GOT3 (cell line): ENCODE results near the gene UROC1.

ENCODE experiments used
- DNase-seq: peaks from one replicate; lab custom pipeline; 2025; ENCODE audit warnings: mixed read lengths; lab: John Stamatoyannopoulos, UW

The UROC1 gene

GRCh38 chr3:126460381-126460780 is 57.2 kb downstream of the UROC1 start:
- DNase-seq = no peak

GRCh38 chr3:126459763-126460127 is 57.8 kb downstream of the UROC1 start:
- DNase-seq = no peak

- DNase-seq = no peak
Measured at GRCh38 chr3:126459111-126459762, 58.3 kb downstream of the UROC1 start.

GRCh38 chr3:126456766-126457388 is 60.7 kb downstream of the UROC1 start:
- no peak for DNase-seq

DNA sequence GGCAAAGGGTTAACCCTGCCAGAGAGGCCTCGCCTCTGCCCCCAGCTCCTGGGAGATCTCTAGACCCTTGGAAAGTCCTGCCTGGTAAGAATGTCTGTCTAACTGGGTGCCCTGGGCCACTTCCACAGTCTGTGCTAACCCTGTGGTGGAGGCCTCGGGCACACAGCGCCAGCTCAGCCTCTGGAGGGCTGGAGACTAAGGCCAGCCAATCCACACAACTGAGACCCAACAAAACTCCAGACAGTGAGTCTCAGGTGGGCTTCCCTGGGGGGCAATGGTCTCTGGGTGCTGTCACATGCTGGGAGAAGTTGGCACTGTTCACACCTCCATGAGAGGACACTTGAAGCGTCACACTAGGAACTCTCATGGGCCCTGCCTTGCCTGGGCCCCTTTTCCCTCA is 61.4 kb downstream of the UROC1 start:
- DNase-seq = no peak

DNA sequence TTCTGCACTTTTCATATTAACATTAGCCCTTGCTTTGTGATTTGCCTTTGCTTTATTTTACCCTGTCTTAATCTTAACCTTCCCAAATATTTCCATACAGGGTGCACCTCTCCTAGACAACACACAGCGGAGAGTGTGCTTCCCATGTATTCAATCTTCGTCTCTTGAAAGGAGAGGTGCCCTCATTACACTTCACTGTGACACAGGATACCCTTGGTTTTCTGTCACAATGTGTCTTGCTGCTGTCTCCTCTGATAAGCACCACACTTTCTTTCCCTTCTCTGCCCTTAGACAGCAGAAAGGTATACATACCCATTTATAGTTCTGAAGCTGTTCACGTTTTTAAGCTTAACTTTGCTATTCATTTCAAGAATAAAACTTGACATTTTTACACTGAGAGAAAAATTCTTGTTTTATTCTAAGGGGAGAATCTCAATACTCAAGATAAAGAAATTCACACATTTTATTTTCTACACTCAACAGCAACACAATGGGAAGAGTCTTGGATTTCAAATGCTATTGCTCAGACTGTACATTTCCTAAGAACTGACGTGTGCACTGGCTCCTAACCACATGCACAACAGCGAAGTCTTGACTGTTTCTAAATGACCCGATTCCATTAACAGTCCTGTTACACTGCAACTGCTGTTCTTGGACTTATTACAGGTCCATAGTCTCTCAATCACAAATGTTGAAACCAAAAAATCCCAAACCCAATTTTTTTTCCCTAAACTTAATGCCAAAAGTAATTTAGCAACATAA is 63.0 kb downstream of the UROC1 start:
- no peak for DNase-seq

DNA sequence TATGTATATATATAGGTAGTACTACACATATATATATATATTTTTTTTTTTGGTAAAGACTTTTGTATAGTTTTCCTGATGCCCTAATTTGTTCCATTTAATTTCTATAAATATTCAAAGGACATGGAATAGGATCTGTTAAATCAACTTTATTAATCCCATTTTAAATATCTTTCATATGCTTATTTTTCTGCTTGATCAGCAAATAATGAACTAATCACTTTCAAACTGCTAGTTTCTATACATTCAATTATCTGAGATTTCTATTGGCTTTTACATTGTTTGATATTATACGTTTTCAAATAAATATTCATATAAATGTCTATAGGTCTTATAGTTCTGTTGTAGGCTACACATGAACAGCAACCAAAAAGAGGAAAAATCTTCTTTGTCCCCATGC is 63.5 kb downstream of the UROC1 start:
- DNase-seq = no peak

DNA sequence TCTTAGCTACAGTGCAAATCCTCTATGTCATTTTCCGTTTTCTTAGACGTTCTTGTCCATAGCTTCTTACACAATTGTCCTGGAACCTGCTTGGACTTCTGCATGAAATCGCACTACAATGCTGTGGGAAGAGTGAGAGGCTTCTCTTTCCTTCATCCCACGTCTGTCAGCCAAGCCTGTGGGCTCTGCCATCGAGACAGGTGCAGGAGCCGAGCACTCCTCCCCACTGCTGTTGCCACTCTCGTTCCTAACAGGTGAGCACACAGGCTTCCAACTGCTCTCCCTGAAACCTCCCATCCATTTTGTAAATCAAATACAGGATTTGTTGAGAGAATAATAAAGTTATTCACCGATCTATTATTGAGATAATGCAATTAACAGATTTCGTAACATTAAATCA is 65.4 kb downstream of the UROC1 start:
- DNase-seq = no peak

GRCh38 chr3:126451511-126451910 is 66.1 kb downstream of the UROC1 start:
- DNase-seq = no peak

GRCh38 chr3:126450744-126451143 is 66.8 kb downstream of the UROC1 start:
- DNase-seq = no peak

- no peak for DNase-seq
Measured at GRCh38 chr3:126450219-126450618, 67.4 kb downstream of the UROC1 start.

DNA sequence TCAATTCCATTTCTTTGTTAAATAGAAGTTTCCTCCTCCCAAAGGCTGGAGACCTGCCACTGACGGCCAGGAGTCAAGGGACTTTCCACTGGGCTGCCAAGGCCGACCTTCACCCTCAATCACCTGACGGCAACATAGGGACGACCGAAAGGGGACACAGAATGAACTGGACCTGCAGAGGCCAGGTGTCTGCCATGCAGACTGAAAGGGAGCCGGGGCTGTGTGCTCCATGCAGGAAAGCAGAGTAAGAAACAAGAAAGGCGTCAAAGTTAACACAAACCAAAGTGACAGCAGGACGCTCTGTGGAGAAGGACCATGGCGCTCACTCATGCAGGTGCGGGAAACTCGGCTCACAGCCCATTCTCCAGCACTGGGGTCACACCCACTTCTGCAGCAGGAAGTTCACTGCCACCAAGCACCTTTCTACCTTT is 67.9 kb downstream of the UROC1 start:
- DNase-seq = no peak

GRCh38 chr3:126448893-126449180 is 68.7 kb downstream of the UROC1 start:
- DNase-seq = no peak

DNA sequence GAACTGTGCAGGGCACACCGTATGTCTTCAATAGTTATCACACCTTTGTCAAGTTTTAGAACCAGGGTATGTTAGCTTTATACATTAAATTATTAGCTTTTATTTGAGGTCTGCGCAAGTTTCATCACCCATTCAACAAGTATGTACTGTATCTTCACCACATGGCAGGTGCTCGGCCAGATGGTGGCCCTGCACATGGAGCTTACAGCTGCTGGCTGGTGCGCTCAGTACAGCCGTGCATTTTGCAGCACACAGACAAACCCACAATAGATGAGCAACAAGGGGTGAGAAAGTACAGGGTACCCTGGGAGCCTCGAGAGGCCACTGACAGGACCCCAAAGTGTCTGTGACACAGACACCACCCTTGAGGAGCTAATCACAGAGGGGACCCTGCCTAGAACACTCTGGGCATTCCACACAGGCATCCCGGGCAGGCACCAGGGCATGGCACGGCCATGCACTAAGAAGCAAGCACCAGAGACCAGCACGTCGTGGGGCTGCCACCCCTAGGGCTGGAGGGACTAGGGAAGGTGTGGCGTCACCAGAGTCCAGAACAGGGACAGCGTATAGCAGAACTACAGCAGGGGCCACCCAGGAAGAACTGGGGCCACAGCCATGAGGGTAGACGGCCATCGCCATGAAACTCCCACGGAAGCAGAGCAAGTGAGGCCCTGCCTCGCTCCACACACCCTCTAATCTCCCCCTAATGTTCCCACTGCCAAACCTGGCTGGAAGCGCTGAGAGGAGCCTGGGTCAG is 69.3 kb downstream of the UROC1 start:
- DNase-seq = no peak

DNA sequence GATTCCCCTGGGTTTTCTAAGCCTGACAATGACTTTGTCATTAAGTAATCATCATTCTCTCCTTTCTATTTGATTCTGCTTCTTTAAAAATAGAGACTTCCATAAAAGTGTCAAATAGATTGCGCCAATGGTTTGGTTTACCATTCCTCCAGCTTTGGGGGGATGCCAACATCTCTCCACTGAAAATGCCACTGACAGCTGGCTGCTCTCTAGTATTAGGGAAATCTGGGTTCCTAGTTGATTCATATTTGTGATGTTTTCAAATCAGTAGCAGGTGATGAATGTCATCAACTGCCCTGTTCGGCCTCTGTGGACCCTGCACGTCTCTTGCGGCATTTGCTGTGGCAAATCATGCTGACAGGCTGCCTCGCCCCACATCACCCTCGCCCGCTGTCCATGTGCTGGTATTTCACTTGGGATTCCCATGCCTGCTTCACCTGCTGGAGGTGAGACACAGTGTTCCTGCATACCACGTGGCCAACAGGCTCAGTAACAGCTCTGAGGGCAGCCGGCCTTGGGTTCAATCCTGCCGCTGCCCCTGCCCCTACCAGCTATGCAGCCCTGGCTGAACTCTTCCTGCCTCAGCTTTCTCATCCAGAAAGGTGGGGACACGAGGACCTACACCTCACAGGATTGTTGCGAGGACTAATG is 70.0 kb downstream of the UROC1 start:
- DNase-seq = no peak

DNA sequence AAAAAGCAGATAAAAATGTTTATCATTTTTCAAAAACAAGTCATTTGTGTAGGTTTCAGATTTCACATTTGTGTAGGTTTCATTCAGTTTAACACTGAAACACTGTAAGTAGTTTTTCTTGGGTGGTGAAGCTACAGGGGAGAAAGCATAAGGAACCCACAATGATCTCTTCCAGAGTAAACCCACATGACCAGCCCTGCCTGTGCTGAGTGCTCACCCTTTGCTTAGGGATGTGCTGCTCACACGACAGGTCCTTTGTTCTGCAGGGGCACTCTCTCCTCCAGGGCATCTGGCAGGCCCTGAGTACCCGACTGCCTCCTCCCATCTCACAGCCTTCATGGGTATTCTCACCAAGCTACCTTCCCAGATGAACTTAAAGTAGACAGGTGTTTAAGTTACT is 70.8 kb downstream of the UROC1 start:
- no peak for DNase-seq

DNA sequence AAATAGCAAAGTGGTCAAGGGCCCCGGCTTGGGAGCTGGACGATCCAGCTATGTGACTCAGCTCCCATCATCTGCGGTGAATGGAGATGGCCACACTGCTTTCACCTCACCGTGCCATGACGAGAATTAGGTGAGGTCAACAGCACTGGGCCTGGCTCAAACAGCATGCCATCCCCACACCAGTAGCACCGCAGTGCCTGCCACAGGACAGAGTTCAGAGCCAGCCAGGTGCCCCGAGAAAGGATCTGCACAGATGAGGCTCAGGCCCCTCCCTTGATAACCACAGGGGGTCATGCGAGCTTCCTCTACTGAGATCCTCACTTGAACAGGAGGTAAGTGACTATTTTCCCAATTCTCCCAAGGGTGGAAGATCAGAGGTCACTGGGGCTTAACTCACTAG is 71.3 kb downstream of the UROC1 start:
- no peak for DNase-seq

- DNase-seq = no peak
Measured at GRCh38 chr3:126445506-126445905, 72.1 kb downstream of the UROC1 start.

DNA sequence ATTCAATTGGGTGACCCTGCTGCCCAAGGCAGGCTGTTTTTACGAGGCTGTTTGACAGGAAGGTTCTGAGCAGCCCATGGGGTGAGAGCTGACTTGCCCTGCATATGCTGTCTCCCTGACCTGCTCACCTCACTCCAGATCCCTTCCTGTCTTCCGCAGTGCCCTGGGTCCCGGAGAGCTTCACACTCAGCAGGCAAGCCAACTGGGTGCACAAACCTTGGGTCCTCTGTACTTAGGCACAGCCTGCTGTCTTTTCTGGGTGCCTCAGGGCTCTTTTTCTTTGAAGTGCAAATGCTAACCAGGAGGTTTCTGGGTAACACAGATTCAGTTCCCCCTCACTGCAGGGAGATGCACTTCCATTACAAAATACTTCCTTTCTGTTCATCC is 74.7 kb downstream of the UROC1 start:
- no peak for DNase-seq

GRCh38 chr3:126442094-126442855 is 75.3 kb downstream of the UROC1 start:
- no peak for DNase-seq

- no peak for DNase-seq
Measured at GRCh38 chr3:126441256-126441880, 76.2 kb downstream of the UROC1 start.
